Sciatic nerve (tissue), 2 donors: ENCODE results near the gene HOXA7. TPM values are rescaled to one million over a fixed set of nuclear protein-coding genes. Genes with fewer than 3 reads are reported as not detected.
A peak's percentile ranks its signal among the peaks of the same experiment; 100 is the strongest.

Experiments
- ATAC-seq: fragments of 200-7000 bp; cut with Tn5 transposase; one replicate; pipeline ENCODE4 v1.9.1; 2020; ENCODE audit warnings: mild to moderate bottlenecking, moderate library complexity
- DNase-seq: peaks from one replicate; pipeline ENCODE4 v3.0.0-alpha.2; 2020; ENCODE audit warnings: low spot score
- intact Hi-C: fragments of 100-400 bp; cut with DNase I; formaldehyde crosslinking; loops from one replicate; pipeline ENCODE4 v1.14.2; 2022
- total RNA-seq: library from RNA; stranded (reverse); fragmentation: NEBNext Ultra II Directional; extraction: Animal tissue kit (Norgen Biotek cat#: 25700); gene quantifications from one replicate; pipeline ENCODE4 v1.2.1, GENCODE V29; 2021
- donor health status: DM: no; HTN: no; CAD: no.
- donor health status: DM: no; HTN: no; CAD: no.

Gene HOXA7
- total RNA-seq, 1 donor from 2014 or later = 6.2 TPM

DNA sequence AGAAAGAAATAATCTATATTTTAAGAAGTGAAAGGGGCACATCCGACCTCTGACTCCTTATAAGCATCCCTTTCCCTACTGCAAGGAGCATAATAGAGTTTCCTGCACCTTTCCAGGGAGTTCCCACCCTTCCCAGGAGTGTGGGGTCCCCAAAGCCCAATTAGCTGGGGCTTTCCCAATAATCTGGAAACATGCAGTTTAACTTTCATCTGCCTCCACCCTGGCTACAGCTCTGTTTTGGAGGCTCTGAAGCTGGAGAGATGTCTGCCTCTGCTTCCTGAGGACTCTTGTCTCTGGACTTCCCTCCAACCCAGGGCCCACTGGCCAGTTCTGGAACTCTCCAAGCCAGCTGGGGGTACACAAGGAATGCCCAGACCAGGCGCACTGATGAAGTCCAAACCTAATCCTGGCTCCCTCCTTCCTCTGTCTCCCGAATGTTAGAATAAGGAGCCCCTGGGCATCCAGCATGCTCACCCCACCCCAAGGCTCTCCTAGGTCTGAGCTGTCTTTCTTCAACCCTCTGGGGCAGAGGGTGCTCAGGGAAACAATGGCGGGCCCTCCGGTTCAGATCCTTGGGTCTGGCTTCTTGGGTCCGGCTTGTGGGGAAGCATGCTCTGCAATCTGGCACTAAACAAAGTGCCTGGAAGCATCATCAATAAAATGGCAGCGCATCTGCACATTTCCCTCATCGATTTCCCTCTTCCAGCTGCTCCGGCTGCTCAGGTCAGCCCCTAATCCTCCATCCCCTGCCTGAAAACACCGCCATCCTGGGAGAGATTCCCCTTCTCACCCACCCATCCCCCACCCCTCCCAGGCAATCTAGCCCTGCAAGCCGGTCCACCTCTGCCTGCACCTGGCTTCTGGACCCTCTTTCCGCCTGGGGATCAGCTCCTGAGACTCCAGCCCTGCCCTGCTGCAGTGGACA is 39.3 kb downstream of the HOXA7 start:
- ATAC-seq (peak; percentile 11), DNase-seq (no peak)
- intact Hi-C loops = no loop called here

DNA sequence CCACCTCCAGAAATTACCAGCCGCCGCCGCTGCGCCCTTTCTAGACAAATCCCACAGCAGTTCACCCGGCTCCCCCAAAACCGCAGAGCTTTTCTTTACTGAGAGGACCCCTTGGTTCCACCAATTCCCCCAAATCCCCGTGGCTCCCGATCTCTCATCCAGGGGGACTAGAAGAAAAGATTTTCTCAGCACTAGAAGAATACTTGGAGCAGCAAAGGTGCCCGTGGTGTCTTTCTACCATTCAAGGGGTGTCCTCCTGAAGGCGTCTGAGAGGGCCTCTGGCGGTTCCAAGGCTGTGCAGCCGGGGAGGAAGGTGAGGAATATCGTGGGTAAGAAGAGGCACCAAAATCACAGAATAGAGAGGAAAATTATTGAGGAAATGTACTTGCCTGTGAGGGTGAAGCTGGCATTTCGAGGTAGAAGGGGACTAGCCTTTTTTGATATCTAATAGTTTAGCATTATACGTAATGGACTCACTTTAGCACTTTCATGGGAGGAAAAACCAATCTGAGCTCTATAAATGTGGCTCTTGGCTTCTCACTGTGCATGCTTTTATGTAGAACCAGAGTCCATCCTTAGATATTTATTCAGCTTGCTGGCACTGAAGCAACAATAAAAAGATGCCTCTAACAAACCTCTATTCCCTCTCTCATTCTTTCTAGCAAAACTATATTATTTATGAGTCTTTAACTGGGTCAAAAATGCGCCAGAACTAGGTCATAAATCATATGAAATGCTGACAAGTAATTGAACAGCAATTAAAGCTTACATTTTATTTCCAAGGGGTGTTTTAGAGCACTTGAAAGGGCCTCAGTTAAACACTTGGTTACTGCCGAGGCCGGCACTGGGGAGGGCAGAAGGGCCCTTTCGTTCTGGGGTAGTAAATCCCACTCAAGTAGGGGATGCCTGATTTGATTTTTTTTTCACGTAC is 40.2 kb downstream of the HOXA7 start:
- DNase-seq (peak; percentile 64), ATAC-seq (no peak)
- intact Hi-C loops = no loop called here

DNA sequence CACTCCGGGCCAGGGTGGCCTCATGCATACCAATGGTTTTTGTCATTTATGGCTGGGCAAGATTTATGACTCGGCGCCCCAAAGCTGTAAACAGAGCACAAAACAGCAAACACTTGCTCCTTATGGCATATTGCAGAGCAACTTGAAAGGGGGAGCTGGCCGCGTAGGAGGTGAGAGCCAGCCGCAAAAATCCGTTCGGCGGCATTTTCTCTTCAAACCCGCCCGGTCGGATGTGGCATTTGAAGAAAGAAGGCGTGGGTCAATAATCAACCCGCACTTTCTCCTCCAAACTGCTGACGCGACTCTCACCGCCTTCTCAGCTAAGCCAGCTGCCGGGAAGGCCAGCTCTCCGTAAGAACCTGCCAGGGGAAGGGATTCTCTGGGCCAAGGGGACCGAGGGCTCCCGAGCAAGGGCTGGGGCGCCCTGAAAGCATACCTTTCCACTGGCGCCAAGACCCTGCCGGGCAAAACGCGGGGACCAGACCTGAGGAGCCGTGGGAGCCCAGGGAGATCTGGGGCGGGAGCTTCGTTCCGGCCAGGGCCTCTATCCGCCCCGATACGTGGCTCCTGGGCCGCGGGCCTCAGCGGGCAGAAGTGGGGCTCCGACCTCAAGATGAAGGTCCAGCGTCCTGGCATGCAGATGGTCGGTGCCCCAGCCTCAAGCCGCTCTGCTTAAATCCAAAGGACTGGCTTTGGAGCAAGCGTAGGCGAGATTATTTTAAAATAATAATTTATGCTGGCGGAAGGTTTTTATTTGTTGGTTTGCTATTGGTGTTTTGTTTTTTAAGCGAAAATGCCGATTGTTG is 41.1 kb downstream of the HOXA7 start:
- DNase-seq = peak; percentile 66

DNA sequence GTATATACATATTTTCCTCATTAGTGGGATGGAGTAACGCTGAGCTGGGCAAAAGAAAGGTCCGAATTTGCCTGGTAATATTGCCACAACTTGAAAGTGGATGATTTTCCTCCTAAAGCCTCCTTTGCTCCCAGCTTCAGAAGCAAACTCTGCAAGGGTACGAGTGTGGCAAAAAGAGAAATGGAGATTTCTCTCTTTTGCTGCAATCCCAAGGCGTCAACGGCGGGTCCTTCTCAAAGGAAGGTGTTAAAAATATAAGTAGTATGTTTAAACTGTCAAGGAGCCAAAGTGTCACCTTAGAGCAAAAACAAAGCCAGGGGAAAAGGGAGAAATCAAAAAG is 41.6 kb downstream of the HOXA7 start:
- ATAC-seq = no peak
- intact Hi-C loops = no loop called here
- no peak for DNase-seq

More for the DNA sequence above, 41.1 kb downstream of the HOXA7 start:
- intact Hi-C loops = no loop called here
- ATAC-seq = no peak

DNA sequence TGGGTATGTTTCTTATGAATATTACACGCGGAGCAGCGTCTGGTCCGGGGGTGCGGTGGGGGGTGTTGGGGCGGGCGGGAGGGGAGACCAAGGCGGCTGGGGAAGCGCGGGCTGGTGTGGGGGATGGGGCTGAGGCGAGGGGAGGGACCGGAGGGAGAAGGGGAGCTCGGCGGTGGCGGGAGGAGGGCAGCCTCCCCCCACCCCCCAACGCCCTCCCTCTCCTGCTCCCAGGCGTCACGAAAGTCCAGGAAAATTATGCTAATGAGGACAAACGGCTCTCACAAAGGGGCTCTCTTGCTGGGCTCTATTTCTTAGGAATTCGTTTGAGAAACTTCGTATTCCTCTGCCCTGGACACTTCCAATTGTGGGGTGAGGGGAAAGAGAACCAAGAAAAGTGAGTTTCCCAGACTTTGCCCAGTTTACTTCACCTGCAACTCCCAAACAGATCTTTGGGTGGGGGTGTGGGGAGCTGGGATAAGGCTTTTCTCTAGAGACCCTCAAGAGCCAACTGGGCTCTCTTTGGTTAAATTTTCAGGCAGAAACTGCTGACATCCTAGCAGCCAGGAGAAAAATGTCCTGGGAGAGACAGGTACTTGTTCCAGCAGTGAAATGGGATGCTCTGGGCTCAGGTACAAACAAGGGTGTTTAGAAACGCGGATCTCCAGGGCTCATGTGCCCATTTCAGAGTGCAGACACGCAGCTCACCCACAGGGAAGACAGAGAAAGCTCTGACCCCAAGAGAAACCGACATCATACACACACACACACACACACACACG is 42.3 kb downstream of the HOXA7 start:
- intact Hi-C loops = no loop called here
- DNase-seq (peak; percentile 79), ATAC-seq (peak; percentile 55)

DNA sequence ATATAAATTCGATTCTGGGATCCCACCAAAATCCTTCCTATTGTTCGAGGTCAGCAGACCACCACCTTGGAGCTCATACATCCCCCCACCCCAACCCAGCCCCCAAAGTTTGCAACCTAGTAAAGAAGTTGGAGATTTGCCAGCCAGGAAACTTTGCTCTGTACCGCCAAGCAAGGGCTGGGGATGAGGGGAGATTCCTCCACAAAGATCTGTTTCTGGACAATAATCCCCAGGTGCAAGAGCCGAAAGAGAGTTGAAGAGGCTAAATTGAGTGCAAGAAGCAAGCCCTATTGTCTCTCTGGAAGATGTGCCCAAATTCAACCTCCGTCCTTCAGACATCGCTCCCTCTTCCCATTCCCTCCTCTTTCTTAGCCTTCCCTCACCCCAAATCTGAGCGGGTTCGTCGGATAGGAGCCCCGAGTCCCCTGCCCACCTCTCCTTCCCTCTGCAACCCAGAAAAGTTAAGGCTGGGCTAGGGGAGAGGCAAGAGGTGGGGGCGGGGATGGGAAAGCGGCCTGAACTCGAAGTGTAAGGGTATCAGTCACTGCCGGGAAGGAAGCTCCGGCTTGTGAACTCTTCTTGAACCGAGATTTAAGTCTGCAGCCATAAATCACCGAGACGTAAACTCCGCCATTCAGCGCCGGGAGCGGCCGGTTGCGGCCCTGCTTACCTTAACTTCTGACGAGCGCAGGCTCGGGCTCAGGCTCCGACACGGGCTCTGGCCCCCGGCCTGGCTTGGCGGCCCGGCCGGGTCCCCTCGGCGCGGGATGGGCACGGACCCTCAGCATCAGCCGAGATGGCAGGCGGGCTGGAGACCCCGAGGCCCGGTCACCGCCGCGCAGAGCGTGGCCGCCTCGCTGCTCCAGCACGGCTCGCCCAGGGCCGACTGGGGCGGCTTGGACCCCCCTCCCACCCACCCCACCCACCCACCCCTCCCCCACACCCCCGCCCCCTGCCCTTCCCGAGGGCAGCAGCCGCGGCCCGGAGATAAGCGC is 43.2 kb downstream of the HOXA7 start:
- intact Hi-C loops = no loop called here
- DNase-seq = peak; percentile 80

DNA sequence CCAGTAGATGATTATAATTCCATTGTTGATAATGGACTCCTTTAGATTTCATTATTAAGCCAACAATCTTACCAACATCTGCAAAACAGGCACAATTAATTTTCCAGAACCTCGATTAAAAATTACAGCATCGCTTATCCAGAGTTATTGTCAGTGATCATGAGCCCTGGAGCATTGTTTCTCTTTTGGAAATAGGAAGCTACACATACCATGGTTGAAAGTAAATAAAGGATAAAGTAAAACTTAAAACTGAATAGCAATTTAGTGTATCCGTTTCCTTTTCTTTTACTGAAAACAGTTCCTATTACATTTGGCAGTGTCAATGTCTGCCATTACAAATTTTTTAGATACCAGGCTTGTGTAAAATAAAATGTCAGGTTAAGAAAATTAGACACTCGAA is 44.1 kb downstream of the HOXA7 start:
- no peak for ATAC-seq
- intact Hi-C loops = no loop called here
- DNase-seq = no peak

More for the DNA sequence above, 43.2 kb downstream of the HOXA7 start:
- peak; percentile 3 for ATAC-seq

DNA sequence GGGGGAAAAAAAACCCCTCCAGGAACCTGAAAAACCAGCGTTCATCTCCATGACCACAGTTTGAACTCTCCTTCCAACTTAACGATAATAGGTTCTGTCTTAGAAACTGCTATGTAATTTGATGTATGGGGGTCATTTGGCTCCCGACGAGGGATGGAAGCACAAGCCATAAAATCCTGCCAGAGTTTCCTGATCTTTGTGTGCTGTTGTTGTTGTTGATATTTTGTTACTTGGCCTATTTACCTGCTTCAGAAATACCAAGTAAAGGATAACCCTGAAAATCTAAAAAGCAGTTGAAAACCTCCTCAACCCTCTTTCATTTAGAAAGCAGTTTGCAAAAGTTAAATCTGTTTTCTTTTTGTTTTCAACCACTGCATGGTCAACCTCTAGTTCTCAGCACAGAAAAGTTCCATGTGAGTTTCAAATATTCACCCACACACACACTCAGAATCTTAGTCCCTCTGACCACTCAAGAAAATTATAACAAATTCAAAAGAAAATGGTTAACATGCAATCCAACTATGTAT is 44.7 kb downstream of the HOXA7 start:
- ATAC-seq (no peak), DNase-seq (no peak)
- intact Hi-C loops = no loop called here

DNA sequence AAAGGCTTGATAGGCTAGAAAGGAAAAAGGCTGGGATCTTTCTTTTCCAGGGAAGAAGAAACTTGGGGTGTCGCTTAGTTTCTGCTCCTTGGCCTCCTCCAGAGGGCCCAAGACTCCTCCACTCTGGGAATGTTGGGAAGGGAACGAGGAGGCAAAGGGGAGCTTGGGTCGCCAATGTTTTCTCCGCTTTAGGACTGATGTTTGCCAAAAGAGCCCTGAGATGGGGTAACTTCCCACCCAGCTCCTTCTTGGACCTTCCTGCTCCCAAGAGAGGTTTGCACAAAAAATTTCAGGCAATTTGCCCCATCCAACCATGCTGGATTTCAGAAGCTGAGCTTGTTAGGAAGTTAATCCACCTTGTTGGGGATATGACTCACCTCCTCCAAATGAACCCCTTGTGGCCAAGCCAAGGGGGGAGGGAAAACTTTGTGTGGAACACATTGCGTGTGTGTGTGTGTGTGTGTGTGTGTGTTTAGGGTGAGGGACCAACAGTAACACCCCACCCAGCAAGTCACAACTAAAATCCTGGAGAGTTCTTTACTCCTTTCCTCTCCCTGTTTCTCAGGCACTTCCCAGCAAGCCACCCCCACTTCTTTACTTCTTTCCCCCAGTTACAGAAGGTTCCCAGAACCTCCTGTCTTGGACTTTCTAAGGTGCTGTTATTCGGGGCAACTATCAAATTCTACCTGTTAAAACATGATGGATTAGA is 45.3 kb downstream of the HOXA7 start:
- intact Hi-C loops = no loop called here
- ATAC-seq (peak; percentile 46), DNase-seq (peak; percentile 70)

DNA sequence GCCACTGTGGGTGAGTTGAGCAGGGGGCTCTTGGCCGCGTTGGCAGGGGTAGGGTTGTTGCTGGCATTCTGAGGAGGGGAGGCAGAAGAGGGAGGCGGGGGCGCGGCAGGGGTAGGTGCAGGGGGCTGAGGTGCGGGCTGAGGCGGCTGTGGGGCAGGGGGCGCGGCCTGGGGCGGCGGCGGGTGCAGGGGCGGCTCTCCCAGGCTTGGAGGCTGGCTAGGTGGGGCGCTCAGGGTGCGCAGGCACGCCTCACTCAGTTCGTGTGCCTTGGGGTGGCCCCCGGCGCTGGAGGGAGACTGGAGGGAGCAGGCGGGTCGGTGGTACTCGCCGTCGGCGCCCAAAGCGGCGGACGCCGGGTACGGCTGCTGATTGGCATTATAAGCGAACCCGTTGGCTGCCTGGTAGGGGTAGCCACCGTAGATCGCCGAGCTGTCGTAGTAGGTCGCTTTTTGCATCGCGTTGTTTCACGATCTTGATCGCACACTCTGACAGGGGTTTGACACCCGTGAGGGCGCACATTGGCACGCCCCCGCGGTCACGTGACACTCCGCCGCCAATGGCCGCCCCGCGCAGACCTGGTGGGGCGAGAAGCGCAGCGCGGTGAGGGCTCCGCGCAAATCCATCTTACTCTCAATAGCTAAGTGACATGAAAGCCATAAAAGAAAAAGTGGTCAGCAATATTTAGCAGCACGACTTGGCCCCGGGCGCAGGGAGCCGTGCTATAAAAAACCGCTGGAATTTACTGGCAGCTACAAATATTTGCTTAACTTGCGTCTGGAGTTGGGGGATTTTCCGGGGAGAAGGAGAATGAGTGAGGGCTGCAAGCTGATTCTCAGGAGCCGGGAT is 46.1 kb downstream of the HOXA7 start:
- intact Hi-C loops = no loop called here
- DNase-seq (peak; percentile 86), ATAC-seq (peak; percentile 68)

DNA sequence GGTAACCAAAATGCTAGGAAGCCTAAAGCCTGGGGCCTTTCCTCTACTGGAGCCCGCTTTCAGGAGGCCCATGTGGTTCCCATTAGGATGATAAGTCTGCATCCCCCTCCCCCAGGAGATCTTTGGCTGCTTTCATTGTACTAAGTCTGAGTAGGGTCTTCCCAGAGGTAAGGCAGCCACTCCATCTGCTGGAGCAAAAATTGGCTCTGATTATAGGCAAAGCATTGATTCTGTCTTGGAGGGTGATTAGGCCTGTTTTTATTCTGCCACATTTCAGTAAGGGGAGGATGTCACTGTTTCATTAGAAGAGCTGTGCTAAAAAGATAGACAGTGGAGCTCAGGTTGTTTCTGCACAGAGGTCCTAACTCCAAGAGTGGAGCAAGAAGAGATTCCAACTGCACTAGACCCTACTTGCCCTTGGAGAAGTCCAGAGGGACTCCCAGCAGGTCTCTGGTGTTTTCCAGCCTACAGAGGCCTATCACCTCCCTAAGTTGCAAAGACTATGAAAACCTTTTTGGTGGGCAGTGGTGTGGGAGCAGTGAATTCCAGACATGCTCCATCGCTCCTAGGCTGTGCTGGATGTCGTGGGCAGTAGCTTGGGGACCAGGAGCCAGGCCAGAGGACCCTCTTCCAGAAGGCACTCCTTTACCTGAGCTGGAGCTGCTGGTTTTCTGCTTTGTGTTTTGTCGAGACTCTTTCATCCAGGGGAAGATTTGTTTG is 46.8 kb downstream of the HOXA7 start:
- ATAC-seq = no peak
- intact Hi-C loops = no loop called here
- no peak for DNase-seq

DNA sequence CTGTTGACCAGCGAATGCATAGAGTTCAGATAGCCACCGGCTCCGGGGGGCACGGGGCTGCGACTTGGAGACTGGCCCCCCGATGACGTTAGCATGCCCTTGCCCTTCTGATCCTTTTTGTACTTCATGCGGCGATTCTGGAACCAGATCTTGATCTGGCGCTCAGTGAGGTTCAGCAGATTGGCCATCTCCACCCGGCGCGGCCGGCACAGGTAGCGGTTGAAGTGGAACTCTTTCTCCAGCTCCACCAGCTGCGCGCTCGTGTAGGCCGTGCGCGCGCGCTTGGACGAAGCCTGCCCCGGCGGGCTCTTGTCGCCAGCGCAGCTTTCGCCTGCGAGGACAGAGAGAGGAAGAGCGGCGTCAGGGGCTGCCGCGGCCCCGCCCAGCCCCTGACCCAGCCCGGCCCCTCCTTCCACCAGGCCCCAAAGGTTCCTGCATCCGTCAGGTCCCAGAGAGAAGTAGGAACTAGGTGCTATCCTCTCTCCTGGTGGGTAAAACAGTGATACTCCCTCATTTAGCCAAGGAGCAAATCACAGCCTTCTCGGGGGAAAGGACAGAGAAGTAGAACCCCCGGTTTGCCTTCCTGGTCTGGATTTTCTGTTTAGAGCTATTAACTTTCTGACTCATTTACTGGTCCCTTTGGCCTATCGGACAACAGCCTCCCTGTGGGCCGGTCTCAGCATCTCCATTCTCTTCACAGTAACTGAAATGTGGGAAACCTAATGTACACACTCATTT is 47.9 kb downstream of the HOXA7 start:
- intact Hi-C loops = no loop called here
- ATAC-seq = peak; percentile 54
- DNase-seq = peak; percentile 76

DNA sequence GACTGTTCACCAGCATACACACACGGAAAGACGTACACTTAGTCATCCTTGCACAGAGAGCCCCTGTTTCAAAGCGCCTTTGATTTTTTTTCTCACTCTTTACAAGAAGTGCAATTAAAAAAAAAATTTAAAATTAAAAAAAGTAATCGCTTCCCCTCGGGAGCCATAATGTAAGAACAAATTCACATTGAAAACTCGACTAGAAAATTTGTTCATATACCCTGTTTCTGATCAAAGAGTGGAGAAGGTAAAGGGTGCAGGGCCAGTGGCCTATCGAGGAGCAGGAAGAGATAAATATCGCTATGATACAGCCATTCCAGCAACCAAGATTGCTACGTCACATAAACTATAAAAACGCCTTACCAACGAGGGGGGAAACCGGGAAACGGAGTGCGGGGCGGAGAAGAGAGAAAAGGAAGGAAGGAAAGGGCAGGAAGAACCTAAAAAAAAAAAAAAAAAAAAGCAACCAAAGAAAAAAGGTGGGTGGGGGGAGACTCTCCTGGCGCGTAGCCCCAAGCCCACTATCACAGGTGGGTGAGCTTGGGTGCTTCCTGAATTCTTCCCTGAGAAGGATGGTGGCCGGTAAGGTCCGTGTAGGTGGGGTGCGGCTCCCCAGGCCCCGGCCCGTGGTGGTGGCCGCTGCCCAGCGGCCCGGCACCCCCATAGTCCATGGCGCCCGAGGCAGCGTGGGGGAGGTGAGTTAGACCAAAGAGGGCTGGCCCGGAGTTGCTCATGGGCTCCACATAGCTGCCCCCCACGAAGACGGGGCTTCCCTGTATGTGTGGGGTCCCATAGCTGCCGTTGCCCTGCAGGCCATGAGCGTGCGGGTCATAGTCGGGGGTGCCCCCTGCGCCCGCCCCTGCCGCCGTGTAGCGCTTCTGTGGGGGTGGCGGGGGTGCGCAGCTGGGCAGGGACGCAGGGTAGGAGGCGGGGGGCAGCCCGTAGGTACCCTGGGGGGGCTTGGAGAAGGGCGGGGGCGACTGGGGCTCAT is 48.8 kb downstream of the HOXA7 start:
- peak; percentile 57 for DNase-seq
- peak; percentile 2 for ATAC-seq
- intact Hi-C loops = no loop called here
